Esophagus muscularis mucosa (tissue), 4 donors: ENCODE measurements around the gene ACTA1.

ENCODE experiments used
- EP300 ChIP-seq: sonication (generic); formaldehyde crosslinking; IDR thresholded peaks from one replicate; pipeline ENCODE4 v1.6.1; 2017; ENCODE audit warnings: antibody characterized with exemption
- POLR2A ChIP-seq: fragments of 450-650 bp; IDR thresholded peaks from one replicate; pipeline ENCODE4 v1.6.1; 2017; ENCODE audit warnings: antibody characterized with exemption, moderate library complexity, mild to moderate bottlenecking, low read depth
- POLR2AphosphoS5 ChIP-seq, 2 donors: sonication (generic); formaldehyde crosslinking; IDR thresholded peaks; one replicate each; pipeline ENCODE4 v1.6.1; 2017; ENCODE audit warnings: antibody characterized with exemption in 2 of 2
- TF ChIP-seq, protein P1 (sequence below), 3 experiments: fragments of 200-600 bp in 2 of 3; fragments of 450-650 bp in 1 of 3; sonication (generic) in 2 of 3; IDR thresholded peaks; one replicate each; pipeline ENCODE4 v1.5.1; 2017 to 2019; ENCODE audit warnings: antibody characterized with exemption in 3 of 3, mild to moderate bottlenecking in 2 of 3, moderate library complexity in 1 of 3

DNA sequence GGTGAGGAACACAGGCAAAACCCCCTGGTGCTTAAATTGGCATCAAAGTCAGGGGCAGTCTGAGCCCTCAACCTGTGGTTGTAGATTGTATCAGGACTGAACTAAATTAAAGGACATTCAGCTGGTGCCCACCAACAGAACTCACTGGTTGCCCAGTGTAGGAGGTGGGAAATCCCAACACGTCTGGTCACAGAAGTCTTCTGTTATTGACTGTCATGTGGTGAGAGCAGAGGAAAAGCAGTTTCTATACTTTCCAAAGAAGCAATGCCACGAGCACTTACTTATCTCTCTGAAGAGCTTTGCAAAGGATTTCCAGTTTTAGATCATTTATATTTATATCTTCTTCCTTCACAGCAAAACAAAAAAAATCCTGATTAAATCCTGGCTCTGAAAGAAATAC is 15.0 kb upstream of the ACTA1 start:
- TF ChIP-seq, protein P1, sequence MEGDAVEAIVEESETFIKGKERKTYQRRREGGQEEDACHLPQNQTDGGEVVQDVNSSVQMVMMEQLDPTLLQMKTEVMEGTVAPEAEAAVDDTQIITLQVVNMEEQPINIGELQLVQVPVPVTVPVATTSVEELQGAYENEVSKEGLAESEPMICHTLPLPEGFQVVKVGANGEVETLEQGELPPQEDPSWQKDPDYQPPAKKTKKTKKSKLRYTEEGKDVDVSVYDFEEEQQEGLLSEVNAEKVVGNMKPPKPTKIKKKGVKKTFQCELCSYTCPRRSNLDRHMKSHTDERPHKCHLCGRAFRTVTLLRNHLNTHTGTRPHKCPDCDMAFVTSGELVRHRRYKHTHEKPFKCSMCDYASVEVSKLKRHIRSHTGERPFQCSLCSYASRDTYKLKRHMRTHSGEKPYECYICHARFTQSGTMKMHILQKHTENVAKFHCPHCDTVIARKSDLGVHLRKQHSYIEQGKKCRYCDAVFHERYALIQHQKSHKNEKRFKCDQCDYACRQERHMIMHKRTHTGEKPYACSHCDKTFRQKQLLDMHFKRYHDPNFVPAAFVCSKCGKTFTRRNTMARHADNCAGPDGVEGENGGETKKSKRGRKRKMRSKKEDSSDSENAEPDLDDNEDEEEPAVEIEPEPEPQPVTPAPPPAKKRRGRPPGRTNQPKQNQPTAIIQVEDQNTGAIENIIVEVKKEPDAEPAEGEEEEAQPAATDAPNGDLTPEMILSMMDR (IDR thresholded peaks at IDR 0.05): no peak
- TF ChIP-seq POLR2A (no peak), POLR2AphosphoS5 (IDR thresholded peaks at IDR 0.05) (no peak), EP300 (no peak)
